H1 (cell line): Measurements from ENCODE around the gene ABTB1. TPM values are rescaled to one million over a fixed set of nuclear protein-coding genes. Genes with fewer than 3 reads are reported as not detected.

Experiments
- CTCF ChIA-PET: fragments of 300-600 bp; sonication (Branson Sonifier 250); formaldehyde crosslinking; loops from one replicate; lab custom pipeline; 2021; ENCODE audit not compliant: partially characterized antibody; lab: Charles Lee
- POLR2A ChIA-PET: fragments of 300-600 bp; sonication (Branson Sonifier 250); formaldehyde crosslinking; loops from one replicate; lab custom pipeline; 2021; ENCODE audit warnings: inconsistent platforms; ENCODE audit not compliant: partially characterized antibody; lab: Charles Lee
- DNase-seq, 2 experiments: peaks; one replicate each; pipeline versions ENCODE4 v3.0.0 to v3.0.0-alpha.2; 2010 to 2022; ENCODE audit warnings: low spot score in 2 of 2, low read depth in 1 of 2, mixed read lengths in 1 of 2
- FAIRE-seq: peaks from 2 replicates; lab custom pipeline; 2011; peaks lifted over from hg19 to GRCh38; lab: Jason Lieb, UNC
- H2AFZ ChIP-seq: 2 replicates; pipeline ENCODE4 v1.8.1; 2012; ENCODE audit warnings: low read length, inconsistent platforms
- H2AK5ac ChIP-seq: 2 replicates; pipeline ENCODE4 v1.6.1; 2013; ENCODE audit warnings: low read depth, low read length
- H2BK120ac ChIP-seq: replicated peaks from 2 replicates; pipeline ENCODE3; 2013; ENCODE audit warnings: low read depth, low read length, inconsistent platforms
- H2BK12ac ChIP-seq: 2 replicates; pipeline ENCODE4 v1.6.1; 2013; ENCODE audit warnings: low read depth, low read length
- H2BK15ac ChIP-seq: 2 replicates; pipeline ENCODE4 v1.6.1; 2013; ENCODE audit warnings: low read length
- H2BK20ac ChIP-seq: 2 replicates; pipeline ENCODE4 v1.6.1; 2013; ENCODE audit warnings: low read length
- H2BK5ac ChIP-seq: 2 replicates; pipeline ENCODE4 v1.6.1; 2013; ENCODE audit warnings: low read depth, low read length
- H3K14ac ChIP-seq: 2 replicates; pipeline ENCODE4 v1.6.1; 2013; ENCODE audit warnings: inconsistent platforms; ENCODE audit not compliant: insufficient read length
- H3K18ac ChIP-seq: 2 replicates; pipeline ENCODE4 v1.6.1; 2013; ENCODE audit warnings: low read length; ENCODE audit errors: extremely low read depth
- H3K23ac ChIP-seq: 2 replicates; pipeline ENCODE4 v1.6.1; 2013; ENCODE audit warnings: inconsistent platforms; ENCODE audit not compliant: insufficient read length
- H3K23me2 ChIP-seq: 2 replicates; pipeline ENCODE4 v1.6.1; 2013; ENCODE audit warnings: low read depth, low read length
- H3K27ac ChIP-seq: 2 replicates; pipeline ENCODE4 v1.6.1; 2011; ENCODE audit warnings: low read depth, low read length, inconsistent platforms
- H3K27me3 ChIP-seq, 4 experiments: replicated peaks in 1 of 4; 1 replicate in 1 of 4; 2 replicates in 3 of 4; pipeline versions ENCODE4 v1.6.1 to v1.8.1; 2011 to 2013; ENCODE audit warnings: low read length in 3 of 4, mild to moderate bottlenecking in 3 of 4, inconsistent platforms in 2 of 4, mixed read lengths in 2 of 4, moderate library complexity in 1 of 4; ENCODE audit not compliant: control insufficient read depth in 3 of 4, insufficient read depth in 3 of 4; ENCODE audit errors: extremely low read depth in 1 of 4
- H3K36me3 ChIP-seq, 4 experiments: 2 replicates each; pipeline versions ENCODE4 v1.6.1 to v1.8.1; 2011 to 2013; ENCODE audit warnings: mild to moderate bottlenecking in 4 of 4, low read length in 3 of 4, moderate library complexity in 2 of 4, control low read depth in 1 of 4, inconsistent platforms in 1 of 4; ENCODE audit not compliant: insufficient read depth in 4 of 4, control insufficient read depth in 2 of 4
- H3K4ac ChIP-seq: replicated peaks from 2 replicates; pipeline ENCODE3; 2013; ENCODE audit warnings: low read length, low read depth, mixed read lengths, inconsistent platforms; ENCODE audit not compliant: insufficient read length
- H3K4me1 ChIP-seq, 4 experiments: replicated peaks in 1 of 4; 1 replicate in 1 of 4; 2 replicates in 3 of 4; pipeline versions ENCODE4 v1.6.1 to v1.8.1; 2011 to 2013; ENCODE audit warnings: low read length in 3 of 4, inconsistent platforms in 2 of 4, mixed read lengths in 1 of 4; ENCODE audit not compliant: insufficient read depth in 4 of 4, control insufficient read depth in 3 of 4
- H3K4me2 ChIP-seq, 2 experiments: 2 replicates each; pipeline versions ENCODE4 v1.6.1 to v1.8.1; 2011 to 2013; ENCODE audit warnings: low read depth in 2 of 2, low read length in 2 of 2, control low read depth in 1 of 2, inconsistent platforms in 1 of 2, mild to moderate bottlenecking in 1 of 2; ENCODE audit not compliant: insufficient read depth in 1 of 2
- H3K4me3 ChIP-seq, 4 experiments: fragments of 200-600, 300-600 bp in 1 of 4; sonication (generic), shearing (Covaris generic), sonication (Bioruptor Twin) in 1 of 4; 2 replicates each; pipeline versions ENCODE4 v1.5.1 to v1.8.1; 2011 to 2016; ENCODE audit warnings: low read length in 4 of 4, low read depth in 3 of 4, control low read depth in 2 of 4, inconsistent platforms in 2 of 4, mild to moderate bottlenecking in 2 of 4, mixed read lengths in 1 of 4, moderate library complexity in 1 of 4; ENCODE audit not compliant: insufficient read depth in 2 of 4; ENCODE audit errors: extremely low read depth in 1 of 4
- H3K56ac ChIP-seq: replicated peaks from 2 replicates; pipeline ENCODE3; 2013; ENCODE audit warnings: low read depth, mild to moderate bottlenecking, mixed read lengths, low read length, inconsistent platforms; ENCODE audit not compliant: insufficient read length
- H3K79me1 ChIP-seq: 2 replicates; pipeline ENCODE4 v1.6.1; 2013; ENCODE audit warnings: low read depth, low read length, control low read depth
- H3K79me2 ChIP-seq, 2 experiments: 2 replicates each; pipeline versions ENCODE4 v1.6.1 to v1.8.1; 2012 to 2013; ENCODE audit warnings: low read length in 2 of 2, mild to moderate bottlenecking in 2 of 2, inconsistent platforms in 1 of 2; ENCODE audit not compliant: insufficient read depth in 2 of 2, control insufficient read depth in 1 of 2
- H3K9ac ChIP-seq, 4 experiments: replicated peaks in 1 of 4; 1 replicate in 1 of 4; 2 replicates in 3 of 4; pipeline versions ENCODE4 v1.6.1 to v1.8.1; 2011 to 2013; ENCODE audit warnings: low read depth in 3 of 4, low read length in 3 of 4, control low read depth in 2 of 4, mild to moderate bottlenecking in 2 of 4, moderate library complexity in 2 of 4, inconsistent platforms in 1 of 4; ENCODE audit errors: extremely low read depth in 1 of 4
- H3K9me3 ChIP-seq, 2 experiments: 2 replicates each; pipeline versions ENCODE4 v1.6.1 to v1.8.1; 2012 to 2013; ENCODE audit warnings: mild to moderate bottlenecking in 2 of 2, moderate library complexity in 2 of 2, control low read depth in 1 of 2, inconsistent platforms in 1 of 2, low read depth in 1 of 2, low read length in 1 of 2, mixed read lengths in 1 of 2; ENCODE audit not compliant: insufficient read depth in 2 of 2
- H4K20me1 ChIP-seq, 2 experiments: replicated peaks in 1 of 2; 2 replicates each; pipeline versions ENCODE3 to v1.8.1; 2011 to 2013; ENCODE audit warnings: inconsistent platforms in 2 of 2, low read length in 2 of 2, mild to moderate bottlenecking in 1 of 2; ENCODE audit not compliant: insufficient read depth in 2 of 2, control insufficient read depth in 1 of 2
- H4K5ac ChIP-seq: 2 replicates; pipeline ENCODE4 v1.6.1; 2013; ENCODE audit warnings: low read length, low read depth, mixed read lengths, inconsistent platforms; ENCODE audit not compliant: insufficient read length
- H4K8ac ChIP-seq: 2 replicates; pipeline ENCODE4 v1.8.0; 2013; ENCODE audit warnings: mild to moderate bottlenecking, moderate library complexity, low read length, inconsistent platforms; ENCODE audit not compliant: insufficient read depth; ENCODE audit errors: extremely low read depth
- H4K91ac ChIP-seq: replicated peaks from 2 replicates; pipeline ENCODE3; 2013; ENCODE audit warnings: low read length, mixed read lengths, inconsistent platforms; ENCODE audit not compliant: insufficient read length
- CREB1 ChIP-seq: IDR thresholded peaks from 2 replicates; pipeline ENCODE4 v1.6.1; 2012; ENCODE audit warnings: inconsistent platforms
- EZH2 ChIP-seq: fragments of 200-600 bp; sonication (generic); IDR thresholded peaks from 2 replicates; pipeline ENCODE4 v1.7.1; 2012; ENCODE audit warnings: low read depth, mild to moderate bottlenecking, moderate library complexity, low read length, inconsistent platforms; ENCODE audit not compliant: severe bottlenecking
- WGBS, 2 experiments: shearing (Covaris generic) in 1 of 2; methylation state at CpG; one replicate each; pipeline versions ENCODE4 v1.1.6 to v1.1.7; 2013 to 2015; ENCODE audit warnings: low lambda C conversion rate in 2 of 2, mixed read lengths in 2 of 2, inconsistent platforms in 1 of 2, low coverage in 1 of 2, missing lambda C conversion rate in 1 of 2; ENCODE audit not compliant: insufficient replicate concordance in 2 of 2, insufficient coverage in 1 of 2, insufficient read length in 1 of 2; ENCODE audit errors: extremely low coverage in 1 of 2, missing lambda C conversion rate in 1 of 2; 5-methylcytosine and 5-hydroxymethylcytosine counted together
- polyA plus RNA-seq, 7 experiments: library from polyadenylated mRNA; depleted of rRNA in 3 of 7; stranded (reverse) in 5 of 7; unstranded in 2 of 7; fragments of >200 nt in 5 of 7; fragments of 200-250 nt in 2 of 7; gene quantifications; 1 replicate in 5 of 7; 2 replicates in 1 of 7; 4 replicates in 1 of 7; pipeline versions ENCODE4 v1.2.1 to v1.2.3, GENCODE V29; 2011 to 2013; ENCODE audit warnings: missing spikeins in 2 of 7, mixed read lengths in 2 of 7
- total RNA-seq: library from RNA; stranded (reverse); fragmentation: NEBNext Ultra II Directional; extraction: Animal tissue kit (Norgen Biotek cat#: 25700); gene quantifications from 2 replicates; pipeline ENCODE4 v1.2.1, GENCODE V29; 2021
- TF ChIP-seq, protein P1 (sequence below), 3 experiments: IDR thresholded peaks; 1 replicate in 2 of 3; 2 replicates in 1 of 3; pipeline versions ENCODE4 v1.5.1 to v1.6.1; 2011; ENCODE audit warnings: low read length in 3 of 3, mild to moderate bottlenecking in 3 of 3, inconsistent platforms in 2 of 3, low read depth in 1 of 3, moderate library complexity in 1 of 3; ENCODE audit not compliant: insufficient read depth in 1 of 3; ENCODE audit errors: control extremely low read depth in 1 of 3

ABTB1 gene
- total and polyA plus RNA-seq, 2 of the 8 experiments (the other 6 are each of a cell fraction or from before 2014, with no cell fraction given) = 7.1 to 9.4 TPM

- H3K4me3 ChIP-seq = no peak overlapping the region
- no peak overlapping the region for H3K56ac ChIP-seq
- H3K23ac ChIP-seq = no peak overlapping the region
- no peak overlapping the region for H3K4me2 ChIP-seq
- H4K91ac ChIP-seq = no peak overlapping the region
- H3K27me3 ChIP-seq = no peaks in the 10 kb centered on the region
- H3K36me3 ChIP-seq = no peaks in the 10 kb centered on the region
- no peaks in the 10 kb centered on the region for H3K23me2 ChIP-seq
- no peak overlapping the region for H4K5ac ChIP-seq
- ChIA-PET CTCF (interaction anchor here (0.9 to 6.8 kb wide), 4 partner anchors 17 to 34 kb away, joined by 3 to 43 read pairs (median 6); no protein-coding TSS in a partner anchor), POLR2A (no interaction called here)
- H2BK12ac ChIP-seq = no peak overlapping the region
- FAIRE-seq = no peak
- H4K20me1 ChIP-seq = no peaks in the 10 kb centered on the region
- WGBS, 2 experiments = 85% methylated on average over 9 of the region's 9 CpGs; no CpG with 5 or more reads in 1 of the 2 experiments
- H3K27ac ChIP-seq = no peak overlapping the region
- no peak overlapping the region for H2AFZ ChIP-seq
- no peaks in the 10 kb centered on the region for H3K9me3 ChIP-seq
- no peak overlapping the region for H4K8ac ChIP-seq
- H2BK20ac ChIP-seq = no peak overlapping the region
- H2AK5ac ChIP-seq = no peak overlapping the region
- DNase-seq = no peak
- H3K4me1 ChIP-seq = peaks cover 0 to 11% (median 2%) of the 10 kb centered on the region in 4 experiments; a peak in 3 of 7 replicates
- no peaks in the 10 kb centered on the region for H3K79me2 ChIP-seq
- H3K14ac ChIP-seq = no peak overlapping the region
- H3K18ac ChIP-seq = no peak overlapping the region
- no peak overlapping the region for H2BK15ac ChIP-seq
- no peak overlapping the region for H2BK5ac ChIP-seq
- no peak for TF ChIP-seq EZH2
- TF ChIP-seq CREB1 = no peak
- TF ChIP-seq, protein P1, sequence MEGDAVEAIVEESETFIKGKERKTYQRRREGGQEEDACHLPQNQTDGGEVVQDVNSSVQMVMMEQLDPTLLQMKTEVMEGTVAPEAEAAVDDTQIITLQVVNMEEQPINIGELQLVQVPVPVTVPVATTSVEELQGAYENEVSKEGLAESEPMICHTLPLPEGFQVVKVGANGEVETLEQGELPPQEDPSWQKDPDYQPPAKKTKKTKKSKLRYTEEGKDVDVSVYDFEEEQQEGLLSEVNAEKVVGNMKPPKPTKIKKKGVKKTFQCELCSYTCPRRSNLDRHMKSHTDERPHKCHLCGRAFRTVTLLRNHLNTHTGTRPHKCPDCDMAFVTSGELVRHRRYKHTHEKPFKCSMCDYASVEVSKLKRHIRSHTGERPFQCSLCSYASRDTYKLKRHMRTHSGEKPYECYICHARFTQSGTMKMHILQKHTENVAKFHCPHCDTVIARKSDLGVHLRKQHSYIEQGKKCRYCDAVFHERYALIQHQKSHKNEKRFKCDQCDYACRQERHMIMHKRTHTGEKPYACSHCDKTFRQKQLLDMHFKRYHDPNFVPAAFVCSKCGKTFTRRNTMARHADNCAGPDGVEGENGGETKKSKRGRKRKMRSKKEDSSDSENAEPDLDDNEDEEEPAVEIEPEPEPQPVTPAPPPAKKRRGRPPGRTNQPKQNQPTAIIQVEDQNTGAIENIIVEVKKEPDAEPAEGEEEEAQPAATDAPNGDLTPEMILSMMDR (IDR thresholded peaks at IDR 0.05; ENCODE audit: control extremely low read depth in 1 of 3, insufficient read depth in 1 of 3, low read depth in 1 of 3, low read length in 3 of 3) = no peak
- no peak overlapping the region for H3K9ac ChIP-seq
- no peak overlapping the region for H3K4ac ChIP-seq
- H3K79me1 ChIP-seq = no peaks in the 10 kb centered on the region
- H2BK120ac ChIP-seq = no peak overlapping the region
These were observed 39.7 kb downstream of the ABTB1 start for GRCh38 chr3:127712461-127712860.
